ENCODE data around the gene THAP2.
A peak's percentile ranks its signal among the peaks of the same experiment; 100 is the strongest.
"Not testable (repeated sequence)": the region's sequence is repeated elsewhere in the genome, so short reads cannot be mapped to it uniquely, and the experiment has no call there.

THAP2 gene

DNA sequence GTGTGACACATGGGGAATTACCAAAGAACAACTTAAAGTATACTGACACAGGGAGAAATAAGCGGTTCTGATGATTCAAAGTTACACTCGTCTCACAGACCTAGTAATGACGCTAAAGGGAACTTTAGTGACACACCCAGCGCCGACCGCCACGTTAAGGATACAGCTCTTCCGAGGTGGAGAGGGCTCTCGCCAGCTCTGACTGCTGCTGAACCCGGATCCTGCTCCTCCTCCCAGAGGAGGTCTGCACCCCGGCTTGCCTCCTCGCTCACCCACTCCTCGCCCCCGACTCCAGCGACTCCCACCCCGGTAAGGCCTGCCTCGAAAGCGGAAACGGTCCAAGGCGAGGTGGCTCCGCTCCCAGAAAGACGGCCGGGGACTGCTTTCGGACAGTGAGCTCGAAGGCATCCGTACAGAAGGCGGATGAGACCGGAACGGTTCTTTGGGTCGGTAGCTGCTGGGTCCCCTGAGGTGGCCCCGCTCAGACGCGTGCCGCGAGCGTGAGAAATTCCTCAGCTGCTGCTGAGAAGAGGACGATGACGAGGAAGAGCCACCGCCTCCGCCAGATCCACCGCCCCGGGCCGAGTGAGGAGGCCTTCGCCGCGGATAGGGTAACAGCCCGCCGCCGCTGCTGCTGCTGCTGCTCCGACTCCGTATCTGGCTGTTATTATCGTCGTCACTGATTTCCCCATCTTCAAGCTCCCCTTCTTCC is 1.1 kb upstream of the THAP2 start:
- DNase-seq: peak; percentile 96

DNA sequence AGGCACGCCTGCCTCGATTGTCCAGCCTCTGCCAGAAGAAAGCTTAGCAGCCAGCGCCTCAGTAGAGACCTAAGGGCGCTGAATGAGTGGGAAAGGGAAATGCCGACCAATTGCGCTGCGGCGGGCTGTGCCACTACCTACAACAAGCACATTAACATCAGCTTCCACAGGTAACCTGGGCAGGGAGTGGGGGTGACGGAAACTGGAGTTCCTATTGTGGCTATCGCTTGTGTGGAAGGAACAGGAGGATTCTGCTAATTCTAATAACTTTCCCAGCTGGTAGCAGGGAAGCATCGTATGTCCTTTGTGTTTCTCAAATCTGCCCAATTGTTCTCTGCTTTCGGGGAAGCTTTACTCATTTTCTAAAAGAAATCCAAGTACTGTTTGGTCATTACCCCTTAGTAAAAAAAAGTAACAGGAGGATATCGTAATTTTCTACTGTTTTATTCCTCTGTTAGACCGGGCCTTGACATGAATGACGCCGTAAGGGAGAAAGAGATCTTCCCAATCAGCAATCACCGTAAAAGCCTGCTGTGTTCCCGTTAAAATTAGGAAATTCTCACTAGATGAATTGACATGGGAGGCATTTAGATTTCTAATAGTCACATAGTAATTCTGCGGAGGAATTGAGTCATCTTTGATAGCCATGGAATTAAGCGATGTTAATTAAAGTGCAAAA is 449 bp downstream of the THAP2 start:
- DNase-seq: peak; percentile 48

DNA sequence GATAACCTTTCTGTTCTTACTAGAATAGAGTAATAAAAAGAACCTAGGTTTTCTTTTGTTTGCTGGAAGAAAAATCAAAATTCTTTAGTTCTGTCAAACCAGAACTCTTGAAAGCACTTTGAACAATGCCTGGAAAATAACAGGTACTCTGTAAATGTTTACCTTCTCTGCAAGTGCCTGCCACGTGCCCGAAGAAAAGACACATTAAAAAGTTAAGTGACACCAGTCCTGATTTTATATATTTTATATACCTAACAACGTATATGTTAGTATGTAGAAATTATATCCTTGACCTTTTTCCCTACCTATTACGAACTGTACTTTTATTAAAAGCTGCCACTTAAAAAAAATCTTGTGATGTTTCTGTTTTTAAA is 976 bp downstream of the THAP2 start:
- DNase-seq: no peak

DNA sequence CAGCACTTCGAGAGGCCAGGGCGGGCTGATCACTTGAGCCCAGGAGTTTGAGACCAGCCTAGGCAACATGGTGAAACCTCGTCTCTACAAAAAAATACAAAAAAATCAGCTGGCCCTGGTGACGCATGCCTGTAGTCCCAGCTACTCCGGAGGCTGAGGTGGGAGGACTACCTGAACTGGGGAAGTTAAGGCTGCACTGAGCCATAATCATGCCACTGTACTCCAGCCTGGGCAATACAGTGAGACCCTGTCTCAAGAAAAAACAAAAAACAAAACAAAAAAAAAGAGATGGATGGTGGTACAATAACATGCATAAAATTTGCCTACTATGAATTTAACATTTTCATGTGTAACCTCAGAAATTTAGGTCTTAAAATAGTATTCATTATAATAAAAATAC is 2.2 kb downstream of the THAP2 start:
- no peak for DNase-seq

DNA sequence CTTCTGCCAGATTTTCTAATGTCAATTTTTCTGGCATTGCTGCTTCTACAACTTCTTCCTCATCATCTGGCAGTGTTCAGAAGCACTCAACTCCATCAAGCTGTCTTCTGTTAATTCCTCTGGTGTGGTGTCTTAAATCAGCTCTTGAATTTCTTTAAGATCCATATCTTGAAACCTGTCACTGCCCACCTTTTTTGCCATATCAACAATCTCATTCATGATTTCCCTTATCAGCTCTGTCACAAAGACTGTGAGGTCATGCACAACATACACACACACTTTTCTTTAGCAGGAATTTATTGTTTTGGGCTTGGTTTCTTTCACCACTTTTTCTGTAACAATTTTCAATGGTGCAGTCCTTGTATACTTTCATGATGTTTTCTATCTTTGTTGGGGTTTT is 7.2 kb downstream of the THAP2 start:
- no peak for DNase-seq

DNA sequence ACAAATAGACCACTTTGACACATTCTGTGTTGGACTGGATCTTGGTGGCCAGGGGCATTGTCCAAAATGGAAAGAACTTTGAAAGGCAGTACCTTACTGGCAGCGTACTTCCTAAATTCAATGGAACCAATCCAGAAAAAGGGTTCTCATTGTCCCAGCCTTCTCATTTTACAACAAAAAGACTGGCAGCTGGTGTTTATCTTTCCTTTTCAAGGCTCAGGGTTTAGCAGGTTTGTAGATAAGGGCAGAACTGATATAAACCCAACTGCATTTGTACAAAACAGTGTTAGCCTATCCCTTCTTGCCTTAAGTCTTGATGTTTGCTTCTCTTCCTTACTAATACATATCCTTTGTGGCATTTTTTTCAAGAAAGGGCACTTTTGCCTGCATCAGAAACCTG is 7.7 kb downstream of the THAP2 start:
- DNase-seq: no peak

DNA sequence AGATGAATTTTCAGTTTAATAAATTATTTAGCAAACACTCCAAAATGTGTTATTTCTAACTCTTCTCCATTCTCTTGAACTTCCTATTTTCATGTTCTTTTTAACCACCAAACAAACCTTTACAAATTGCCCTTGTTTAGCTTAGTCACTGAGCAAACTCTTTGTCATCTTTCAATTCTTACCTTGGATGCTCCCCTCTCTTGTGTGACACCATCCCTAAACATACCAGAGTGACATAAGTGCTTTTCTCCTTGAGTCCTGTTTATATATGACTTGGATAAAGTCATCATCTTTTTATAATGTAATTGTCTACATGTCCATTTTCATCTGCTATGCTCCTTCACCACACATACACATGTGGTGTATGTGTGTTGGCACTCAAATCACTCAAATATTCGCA is 18.4 kb downstream of the THAP2 start:
- peak; percentile 16 for DNase-seq

DNA sequence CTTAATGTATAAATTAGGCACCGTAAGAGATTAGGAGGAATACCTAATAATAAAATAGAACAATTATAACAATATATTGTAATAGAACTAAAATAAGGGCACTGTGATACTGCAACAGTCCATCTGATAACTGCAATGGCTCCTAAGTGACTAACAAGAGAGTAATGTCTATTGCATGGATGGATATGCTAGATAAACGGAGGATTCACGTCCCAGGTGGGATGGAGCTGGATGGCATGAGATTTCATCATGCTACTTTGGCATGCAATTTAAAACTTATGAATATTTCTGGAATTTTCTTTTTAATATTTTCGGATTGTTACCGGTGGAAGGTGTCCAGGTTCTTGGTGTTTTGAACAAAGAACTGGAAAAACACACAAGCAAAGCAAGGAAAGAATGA is 19.5 kb downstream of the THAP2 start:
- DNase-seq: no peak

DNA sequence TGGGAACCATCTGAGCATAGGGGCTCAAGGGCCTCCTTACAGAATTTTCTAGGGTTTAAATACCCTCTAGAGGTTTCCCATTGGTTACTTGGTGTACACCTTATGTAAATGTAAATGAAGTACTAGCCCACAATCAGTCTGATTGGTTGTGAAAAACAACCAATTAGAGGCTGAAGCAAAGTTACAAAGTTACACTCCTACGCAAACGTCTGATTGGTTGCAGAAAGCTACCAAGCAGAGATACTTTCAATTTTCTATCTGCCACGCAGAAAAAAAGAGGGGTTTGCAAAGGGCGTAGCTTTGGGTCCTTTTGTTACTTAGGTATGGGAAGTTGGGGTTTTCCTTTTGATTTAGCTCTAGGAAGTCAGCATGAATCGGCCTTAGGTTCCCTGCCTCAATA is 20.0 kb downstream of the THAP2 start:
- DNase-seq: peak; percentile 80

DNA sequence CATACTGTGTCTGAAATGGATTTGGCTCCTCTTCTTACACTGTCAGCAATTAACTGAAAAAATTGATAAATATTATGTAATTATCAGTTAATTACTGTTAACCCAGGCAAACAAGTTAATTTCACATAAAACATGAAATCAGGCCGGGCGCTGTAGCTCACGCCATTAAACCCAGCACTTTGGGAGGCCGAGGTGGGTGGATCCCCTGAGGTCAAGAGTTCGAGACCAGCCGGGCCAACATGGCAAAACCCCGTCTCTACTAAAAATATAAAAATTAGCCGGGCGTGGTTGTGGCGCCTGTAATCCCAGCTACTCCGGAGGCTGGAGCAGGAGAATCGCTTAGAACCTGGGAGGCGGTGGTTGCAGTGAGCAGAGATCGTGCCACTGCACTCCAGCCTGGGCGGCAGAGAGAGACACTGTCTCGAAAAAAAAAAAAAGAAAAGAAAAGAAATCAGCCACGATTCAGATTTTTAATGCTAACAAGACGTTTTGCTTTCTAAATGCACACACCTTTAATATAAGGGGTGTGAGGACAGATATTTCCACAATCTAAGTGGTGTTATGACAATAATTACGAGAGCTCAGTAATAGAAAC is 21.3 kb downstream of the THAP2 start:
- no peak for DNase-seq

DNA sequence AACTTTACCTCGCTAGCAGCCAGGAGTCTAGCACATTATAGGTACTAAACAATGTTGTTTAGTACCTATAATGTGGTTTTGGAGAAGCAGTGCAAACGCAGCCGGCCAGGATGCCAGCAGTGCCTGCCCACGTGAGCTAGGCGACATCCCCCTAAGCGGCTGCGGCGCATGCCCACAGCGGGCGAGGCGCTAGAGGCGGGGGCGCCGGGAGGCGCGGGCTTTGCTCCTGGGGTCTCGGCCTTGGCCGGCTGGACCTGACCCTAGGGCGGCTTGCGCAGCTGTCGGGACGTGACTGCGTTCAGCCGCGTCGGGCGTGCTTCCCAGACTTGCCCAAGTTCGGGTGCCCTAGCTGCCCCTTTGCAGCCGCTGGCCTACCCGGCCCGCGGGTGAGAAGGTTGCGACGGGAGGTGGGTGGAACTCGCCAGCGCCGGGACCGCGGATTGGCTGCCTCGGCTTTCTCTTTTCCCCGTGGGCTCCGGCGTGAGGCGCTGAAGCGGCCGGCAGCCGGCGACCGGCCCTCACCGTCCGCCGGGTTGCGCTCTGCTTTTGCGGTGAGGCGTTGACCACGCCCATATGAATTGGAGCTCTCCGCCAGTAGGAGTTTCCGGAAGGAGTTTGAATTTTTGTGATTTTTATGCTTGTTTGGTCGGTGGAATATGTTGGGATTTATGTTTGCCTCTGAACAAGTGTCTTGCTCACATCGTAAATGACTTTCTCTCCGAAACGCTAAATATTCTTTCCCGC is 22.0 kb downstream of the THAP2 start, which contains the start of gene TMEM19:
TSS of gene TMEM19 (plus strand) at position 169 of the 744 bp plus-strand sequence. CDS start 599 bp downstream, outside the sequence.
- DNase-seq: peak; percentile 97

DNA sequence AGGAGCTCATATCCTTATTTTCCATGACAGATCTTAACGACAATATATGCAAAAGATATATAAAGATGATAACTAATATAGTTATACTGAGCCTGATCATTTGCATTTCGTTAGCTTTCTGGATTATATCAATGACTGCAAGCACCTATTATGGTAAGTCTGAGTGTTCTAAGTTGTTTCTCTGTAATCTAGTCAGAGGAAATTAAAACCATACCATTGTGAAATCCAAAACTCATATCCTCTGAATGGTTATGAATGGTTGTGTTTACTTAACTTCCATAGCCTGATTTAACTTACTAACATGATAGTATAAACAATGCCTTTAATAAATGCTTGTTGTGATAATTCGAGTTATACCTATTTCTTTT is 22.5 kb downstream of the THAP2 start:
- DNase-seq: peak; percentile 61

DNA sequence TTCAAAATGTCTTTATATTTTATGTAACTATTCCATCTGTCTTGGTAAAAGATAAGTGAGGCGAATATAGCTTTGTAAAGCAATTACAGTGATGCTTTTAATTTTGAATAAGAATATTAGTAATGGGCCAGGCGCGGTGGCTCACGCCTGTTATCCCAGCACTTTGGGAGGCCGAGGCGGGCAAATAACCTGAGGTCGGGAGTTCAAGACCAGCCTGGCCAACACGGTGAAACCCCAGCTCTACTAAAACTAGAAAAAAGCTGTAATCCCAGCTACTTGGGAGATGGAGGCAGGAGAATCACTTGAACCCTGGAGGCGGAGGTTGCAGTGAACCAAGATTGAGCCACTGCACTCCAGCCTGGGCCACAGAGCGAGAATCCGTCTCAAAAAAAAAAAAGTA is 23.1 kb downstream of the THAP2 start:
- DNase-seq: not testable (repeated sequence)

DNA sequence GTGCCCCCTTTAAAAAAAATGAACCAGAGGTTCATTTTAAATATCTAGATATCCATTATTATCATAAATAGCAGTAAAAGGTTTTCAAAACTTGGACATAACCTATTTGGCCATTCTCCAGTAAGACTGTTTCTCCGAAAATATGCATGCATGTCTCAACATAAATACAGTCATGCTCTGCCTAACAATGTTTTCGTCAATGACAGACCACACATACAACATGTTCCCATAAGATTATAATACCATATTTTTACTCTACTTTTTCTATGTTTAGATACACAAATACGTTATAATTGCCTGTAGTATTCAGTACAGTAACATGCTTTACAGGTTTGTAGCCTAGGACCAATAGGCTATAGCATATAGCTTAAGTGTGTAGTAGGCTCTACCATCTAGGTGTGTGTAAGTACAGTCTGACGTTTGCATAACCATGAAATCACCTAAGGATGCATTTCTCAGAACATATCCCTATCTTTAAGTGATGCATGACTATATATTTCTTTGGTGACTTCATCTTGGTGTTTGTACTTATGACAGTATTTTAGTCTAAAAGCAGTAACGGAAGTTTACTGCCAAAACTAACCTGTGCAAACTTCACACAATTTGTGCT is 25.0 kb downstream of the THAP2 start:
- DNase-seq: no peak

DNA sequence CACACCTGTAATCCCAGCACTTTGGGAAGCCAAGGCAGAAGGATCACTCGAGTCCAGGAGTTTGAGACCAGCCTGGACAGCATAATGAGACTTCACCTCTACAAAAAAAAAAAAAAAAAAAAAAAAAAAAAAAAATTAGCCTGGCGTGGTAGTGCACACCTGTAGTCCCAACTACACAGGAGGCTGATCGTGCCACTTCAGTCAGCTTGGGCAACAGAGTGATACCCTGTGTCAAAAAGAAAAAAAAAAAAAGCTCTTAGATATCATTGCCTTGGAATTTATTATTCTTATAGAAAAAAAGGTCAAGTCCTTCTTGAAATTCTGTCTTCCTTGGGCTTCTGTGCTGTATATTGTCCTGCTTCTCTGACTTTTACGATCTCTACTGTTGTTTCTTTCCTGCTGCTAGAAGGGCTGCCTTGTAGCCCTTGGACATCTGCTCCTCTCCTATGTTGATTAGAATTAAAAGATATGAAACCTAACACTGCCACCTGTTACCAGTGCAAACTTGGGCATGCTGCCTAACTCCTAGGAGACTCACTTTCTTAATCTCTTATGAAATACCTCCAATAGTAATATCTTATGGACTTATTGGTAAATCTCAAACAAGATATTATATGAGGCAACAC is 27.5 kb downstream of the THAP2 start:
- DNase-seq: no peak

DNA sequence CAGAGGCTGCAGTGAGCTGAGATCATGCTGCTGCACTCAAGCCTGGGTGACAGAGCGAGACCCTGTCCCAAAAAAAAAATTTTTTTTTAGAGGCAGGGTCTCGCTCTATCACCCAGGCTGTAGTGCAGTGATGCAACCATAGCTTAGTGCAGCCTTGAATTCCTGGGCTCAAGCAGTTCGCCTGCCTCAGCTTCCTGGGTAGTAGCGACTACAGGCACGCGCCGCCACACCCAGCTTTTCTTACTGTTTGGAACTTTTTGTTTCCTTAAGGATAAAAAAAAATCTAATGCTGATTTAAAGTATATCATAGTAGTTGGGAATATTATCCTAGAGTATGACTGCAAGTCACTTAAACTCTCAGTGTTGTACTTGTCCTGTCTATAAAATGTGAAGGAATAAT is 29.0 kb downstream of the THAP2 start:
- DNase-seq: no peak

DNA sequence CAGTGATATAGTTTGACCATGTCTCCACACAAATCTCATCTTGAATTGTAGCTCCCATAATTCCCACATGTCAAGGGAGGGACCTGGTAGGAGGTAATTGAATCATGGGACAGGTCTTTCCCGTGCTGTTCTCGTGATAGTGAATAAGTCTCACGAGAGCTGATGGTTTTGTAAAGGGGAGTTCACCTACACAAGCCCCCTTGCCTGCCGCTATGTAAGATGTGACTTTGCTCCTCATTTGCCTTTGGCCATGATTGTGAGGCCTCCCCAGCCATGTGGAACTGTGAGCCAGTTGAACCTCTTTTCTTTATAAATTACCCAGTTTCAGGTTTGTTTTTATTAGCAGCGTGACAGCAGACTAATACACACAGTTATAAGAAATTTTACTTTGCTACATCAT is 29.6 kb downstream of the THAP2 start:
- DNase-seq: not testable (repeated sequence)

DNA sequence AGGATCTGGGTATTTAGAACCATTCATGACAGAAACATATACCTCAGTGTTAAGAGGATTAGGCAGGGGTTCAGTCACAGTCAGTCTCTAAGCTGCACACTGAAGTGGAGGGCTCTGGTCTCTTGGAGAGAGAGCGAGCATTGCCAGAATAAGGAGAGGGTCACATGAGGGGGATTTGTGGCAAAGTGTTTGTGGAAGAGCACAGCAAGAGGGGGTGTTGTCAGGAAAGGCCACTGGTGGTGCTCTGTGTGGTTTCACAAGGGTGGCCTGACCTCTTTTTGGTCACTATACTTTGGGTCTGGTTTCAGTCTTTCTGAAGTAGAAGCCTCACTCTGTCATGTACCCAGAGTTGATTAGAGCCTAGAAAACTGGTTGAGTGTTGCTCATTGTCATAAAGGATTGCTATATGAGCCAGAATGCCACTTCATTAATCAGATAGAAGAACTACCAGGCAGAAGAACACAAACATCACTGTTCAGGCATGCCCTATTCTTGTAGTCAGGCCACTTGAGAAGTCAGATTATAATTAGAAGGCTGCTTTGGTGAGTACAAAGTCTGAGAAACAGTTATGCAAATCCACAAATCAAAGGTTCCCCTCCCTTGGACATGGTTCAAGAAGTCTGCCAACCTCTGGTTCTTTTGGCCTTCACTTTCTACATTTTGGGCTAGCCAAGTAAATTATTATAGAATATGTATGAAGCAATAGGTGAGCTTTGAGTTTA is 30.2 kb downstream of the THAP2 start:
- DNase-seq: no peak

DNA sequence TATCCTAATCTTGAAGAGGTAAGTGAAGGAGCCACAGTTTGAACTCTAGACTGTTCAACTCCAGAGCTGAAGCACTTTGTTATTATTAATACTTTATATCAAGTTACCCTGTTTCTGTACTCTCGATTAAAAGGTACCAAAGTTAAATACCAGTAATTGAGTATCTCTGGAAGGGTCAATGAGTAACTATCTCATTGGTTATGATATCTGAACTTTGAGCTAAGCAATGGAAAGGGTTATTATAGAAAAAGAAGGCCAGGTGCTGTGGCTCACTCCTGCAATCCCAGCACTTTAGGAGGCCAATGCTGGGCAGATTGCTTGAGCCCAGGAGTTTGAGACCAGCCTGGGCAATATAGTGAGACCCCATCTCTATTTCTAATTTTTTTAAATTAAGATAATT is 31.7 kb downstream of the THAP2 start:
- DNase-seq: no peak

DNA sequence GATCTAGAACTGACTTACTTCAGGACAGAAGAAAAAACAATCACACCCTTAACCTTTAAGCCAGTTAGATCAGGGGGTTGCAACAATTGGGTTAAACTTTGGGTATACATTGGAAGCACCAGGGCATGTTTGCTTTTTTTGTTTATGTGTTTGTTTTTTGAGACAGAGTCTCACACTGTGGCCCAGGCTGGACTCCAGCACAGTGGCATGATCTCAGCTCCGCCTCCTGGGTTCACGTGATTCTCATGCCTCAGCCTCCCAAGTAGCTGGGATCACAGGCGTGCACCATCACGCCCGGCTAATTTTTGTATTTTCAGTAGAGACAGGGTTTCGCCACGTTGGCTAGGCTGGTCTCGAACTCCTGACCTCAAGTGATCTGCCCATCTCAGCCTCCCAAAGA is 38.1 kb downstream of the THAP2 start:
- not testable (repeated sequence) for DNase-seq

DNA sequence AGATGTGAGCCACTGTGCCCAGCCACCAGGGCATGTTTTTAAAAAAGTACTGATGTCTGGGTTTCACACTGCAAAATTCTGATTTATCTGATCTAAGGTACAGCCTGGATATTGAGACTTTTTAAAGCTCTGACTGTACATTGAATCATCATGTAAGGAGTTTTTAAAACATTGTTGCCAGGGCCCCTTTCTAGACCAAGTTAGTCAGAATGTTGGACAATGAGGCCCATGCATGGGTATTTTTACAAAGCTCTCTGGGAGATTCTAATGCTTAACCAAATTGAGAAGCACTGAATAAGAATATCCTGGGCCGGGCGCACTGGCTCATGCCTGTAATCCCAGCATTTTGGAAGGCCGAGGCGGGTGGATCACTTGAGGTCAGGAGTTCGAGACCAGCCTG is 38.5 kb downstream of the THAP2 start:
- DNase-seq: no peak

DNA sequence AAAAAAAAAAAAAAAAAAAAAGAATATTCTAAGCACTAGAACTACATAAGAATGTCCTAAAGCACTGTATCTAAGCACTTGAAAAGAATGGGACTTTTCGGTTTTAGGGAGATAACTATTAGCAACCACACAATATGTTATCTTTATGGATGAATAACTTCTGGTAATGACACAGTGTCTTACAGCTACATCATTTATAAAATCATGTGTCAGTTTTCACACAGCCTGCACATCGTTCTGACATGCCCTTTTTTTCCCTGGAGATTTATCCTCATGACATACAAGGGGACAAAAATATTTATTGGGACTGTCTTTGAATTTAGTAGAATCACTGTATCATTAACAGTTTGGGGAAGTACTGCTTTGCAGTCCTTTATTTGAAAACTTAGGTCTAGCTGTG is 39.1 kb downstream of the THAP2 start:
- DNase-seq: no peak
